HCT116 (cell line): ENCODE measurements around the gene NR4A1. TPM values are rescaled to one million over a fixed set of nuclear protein-coding genes. Genes with fewer than 3 reads are reported as not detected.

ENCODE experiments used
- ATAC-seq: fragments of 200-7000 bp; cut with Tn5 transposase; 2 replicates; pipeline ENCODE4 v1.9.1; 2020; ENCODE audit warnings: mild to moderate bottlenecking, moderate library complexity
- BruUV-seq: library from RNA; stranded (reverse); fragments of 400-500 nt; replicated peaks from 2 replicates; lab custom pipeline; 2021; lab: Mats Ljungman, UMichigan
- CTCF ChIA-PET: fragments of 300-600 bp; sonication (Branson Sonifier 250); formaldehyde crosslinking; loops from one replicate; lab custom pipeline; 2021; ENCODE audit warnings: antibody characterized with exemption; lab: Charles Lee
- POLR2A ChIA-PET: fragments of 300-600, 350-600 bp; sonication (Branson Sonifier 250); formaldehyde crosslinking; loops from one replicate; lab custom pipeline; 2021; ENCODE audit warnings: antibody characterized with exemption; lab: Charles Lee
- RAD21 ChIA-PET, 2 experiments: fragments of 300-600 bp; sonication (Branson Sonifier 250); formaldehyde crosslinking; loops; one replicate each; lab custom pipeline; 2023; ENCODE audit warnings: low total read pairs in 2 of 2; ENCODE audit not compliant: uncharacterized antibody in 2 of 2, unreplicated experiment in 2 of 2, low non-redundant PET in 1 of 2; lab: Charles Lee
- DNase-seq: peaks from one replicate; pipeline ENCODE4 v3.0.0-alpha.2; 2010; ENCODE audit warnings: low read depth, low spot score
- H2AFZ ChIP-seq: fragments of 200-600 bp; shearing (Covaris generic), sonication (generic); 2 replicates; pipeline ENCODE4 v1.6.1; 2017; ENCODE audit warnings: low read depth, mixed run types, mixed read lengths, antibody characterized with exemption, low read length; ENCODE audit not compliant: poor library complexity, severe bottlenecking
- H3K27ac ChIP-seq: 2 replicates; pipeline ENCODE4 v1.5.1; 2012; ENCODE audit warnings: low read depth, low read length
- H3K27me3 ChIP-seq: fragments of 200-600 bp; sonication (generic); 2 replicates; pipeline ENCODE4 v1.6.1; 2016; ENCODE audit warnings: mixed run types, low read length, mixed read lengths; ENCODE audit not compliant: insufficient read depth
- H3K36me3 ChIP-seq, 2 experiments: fragments of 200-500 bp in 1 of 2; fragments of 200-600 bp in 1 of 2; sonication (Bioruptor generic) in 1 of 2; sonication (generic) in 1 of 2; 2 replicates each; pipeline versions ENCODE4 v1.5.1 to v1.6.1; 2014 to 2016; ENCODE audit warnings: low read length in 2 of 2, inconsistent platforms in 1 of 2, mixed read lengths in 1 of 2, mixed run types in 1 of 2; ENCODE audit not compliant: insufficient read depth in 2 of 2, control insufficient read depth in 1 of 2
- H3K4me1 ChIP-seq, 2 experiments: fragments of 200-600 bp in 1 of 2; sonication (generic) in 1 of 2; 2 replicates each; pipeline versions ENCODE4 v1.5.1 to v1.6.1; 2012 to 2017; ENCODE audit warnings: low read length in 2 of 2, inconsistent platforms in 1 of 2, mild to moderate bottlenecking in 1 of 2, mixed read lengths in 1 of 2, mixed run types in 1 of 2, moderate library complexity in 1 of 2; ENCODE audit not compliant: insufficient read depth in 2 of 2, control insufficient read depth in 1 of 2
- H3K4me2 ChIP-seq: fragments of 200-600 bp; sonication (generic); 2 replicates; pipeline ENCODE4 v1.6.1; 2017; ENCODE audit warnings: mixed run types, low read length, mixed read lengths
- H3K4me3 ChIP-seq, 2 experiments: fragments of 200-600 bp in 1 of 2; sonication (generic) in 1 of 2; replicated peaks in 1 of 2; 2 replicates each; pipeline ENCODE4 v1.5.1; 2011 to 2016; ENCODE audit warnings: low read length in 2 of 2, control low read depth in 1 of 2, low read depth in 1 of 2, mild to moderate bottlenecking in 1 of 2, mixed read lengths in 1 of 2, mixed run types in 1 of 2
- H3K79me2 ChIP-seq: fragments of 200-600 bp; sonication (generic); 2 replicates; pipeline ENCODE4 v1.6.1; 2017; ENCODE audit warnings: mild to moderate bottlenecking, mixed run types, low read length, moderate library complexity, mixed read lengths; ENCODE audit not compliant: insufficient read depth
- H3K9ac ChIP-seq: fragments of 200-600 bp; sonication (generic); 2 replicates; pipeline ENCODE4 v1.6.1; 2016; ENCODE audit warnings: low read length, mixed read lengths
- H3K9me2 ChIP-seq: fragments of 200-600 bp; sonication (generic), shearing (Covaris generic); 2 replicates; pipeline ENCODE4 v1.6.1; 2017; ENCODE audit warnings: mixed run types, mild to moderate bottlenecking, moderate library complexity; ENCODE audit not compliant: insufficient read depth
- H3K9me3 ChIP-seq, 2 experiments: fragments of 200-500 bp in 1 of 2; fragments of 200-600 bp in 1 of 2; sonication (Bioruptor generic) in 1 of 2; sonication (generic) in 1 of 2; 2 replicates each; pipeline ENCODE4 v1.6.1; 2014 to 2017; ENCODE audit warnings: low read length in 2 of 2, mixed read lengths in 2 of 2, inconsistent platforms in 1 of 2, low read depth in 1 of 2, mild to moderate bottlenecking in 1 of 2, mixed run types in 1 of 2, moderate library complexity in 1 of 2; ENCODE audit not compliant: control insufficient read depth in 1 of 2, insufficient read depth in 1 of 2
- H4K20me1 ChIP-seq: fragments of 200-600 bp; sonication (generic), shearing (Covaris generic); 2 replicates; pipeline ENCODE4 v1.6.1; 2017; ENCODE audit warnings: mixed run types, mild to moderate bottlenecking, moderate library complexity; ENCODE audit not compliant: insufficient read depth
- ATF3 ChIP-seq: IDR thresholded peaks from 2 replicates; pipeline ENCODE4 v1.6.1; 2012
- CBX3 ChIP-seq: IDR thresholded peaks from 2 replicates; pipeline ENCODE4 v1.6.1; 2012; ENCODE audit warnings: low read depth
- CEBPB ChIP-seq: IDR thresholded peaks from 2 replicates; pipeline ENCODE4 v1.6.1; 2012; ENCODE audit warnings: low read depth
- CTCF ChIP-seq, 3 experiments: fragments of 200-600 bp in 1 of 3; sonication (generic) in 1 of 3; IDR thresholded peaks in 2 of 3; conservative IDR thresholded peaks in 1 of 3; 2 replicates each; pipeline ENCODE4 v1.5.1; 2012 to 2017; ENCODE audit warnings: low read depth in 2 of 3, low read length in 2 of 3, antibody characterized with exemption in 1 of 3, borderline replicate concordance in 1 of 3, control low read depth in 1 of 3, mild to moderate bottlenecking in 1 of 3, mixed read lengths in 1 of 3, mixed run types in 1 of 3, moderate library complexity in 1 of 3; ENCODE audit not compliant: insufficient read depth in 1 of 3
- EZH2phosphoT487 ChIP-seq: fragments of 200-600 bp; IDR thresholded peaks from 2 replicates; pipeline ENCODE4 v1.6.1; 2018; ENCODE audit warnings: antibody characterized with exemption, borderline replicate concordance
- JUND ChIP-seq: IDR thresholded peaks from 2 replicates; pipeline ENCODE4 v1.6.1; 2012
- POLR2AphosphoS5 ChIP-seq: IDR thresholded peaks from 2 replicates; pipeline ENCODE4 v1.6.1; 2011; ENCODE audit warnings: mild to moderate bottlenecking, low read depth, low read length, moderate library complexity
- RAD21 ChIP-seq: IDR thresholded peaks from 2 replicates; pipeline ENCODE4 v1.6.1; 2012; ENCODE audit warnings: low read depth, mild to moderate bottlenecking
- TCF7L2 ChIP-seq: IDR thresholded peaks from 2 replicates; pipeline ENCODE4 v1.7.0; 2011; ENCODE audit warnings: borderline replicate concordance, inconsistent platforms; ENCODE audit not compliant: insufficient read depth, insufficient read length; ENCODE audit errors: extremely low read depth
- YY1 ChIP-seq: IDR thresholded peaks from 2 replicates; pipeline ENCODE4 v1.6.1; 2011; ENCODE audit warnings: low read length, low read depth, moderate library complexity, mild to moderate bottlenecking; ENCODE audit not compliant: insufficient replicate concordance; ENCODE audit errors: extremely low read depth
- ZBTB33 ChIP-seq: IDR thresholded peaks from 2 replicates; pipeline ENCODE4 v1.6.1; 2011; ENCODE audit warnings: mild to moderate bottlenecking, low read length, moderate library complexity; ENCODE audit not compliant: insufficient replicate concordance; ENCODE audit errors: extremely low read depth
- intact Hi-C: fragments of 100-400 bp; cut with micrococcal nuclease; formaldehyde crosslinking; loops from 2 replicates; pipeline ENCODE4 v1.10.0; 2022
- total RNA-seq: library from RNA; stranded (reverse); gene quantifications from one replicate; pipeline ENCODE4 v1.2.1, GENCODE V29; 2021; ENCODE audit not compliant: unreplicated experiment

NR4A1 gene
- total RNA-seq, 1 experiment from 2014 or later: 35.3 TPM

GRCh38 chr12:52035190-52035589, 16.1 kb upstream of the NR4A1 start (continued):
- TF ChIP-seq ZBTB33 (no peak), TCF7L2 (no peak), RAD21 (no peak)
- TF ChIP-seq, all 23 proteins: peak for 0

GRCh38 chr12:52035926-52036325, 15.3 kb upstream of the NR4A1 start:
- CTCF ChIA-PET: interaction anchor here (1.1 to 5.2 kb wide), 2 partner anchors 11 to 84 kb away, joined by 4 to 29 read pairs; no protein-coding TSS in a partner anchor

More at GRCh38 chr12:52035926-52036325, 15.3 kb upstream of the NR4A1 start:
- ChIA-PET RAD21 (no interaction called here), POLR2A (interaction anchor here (2.2 to 2.4 kb wide), 2 partner anchors 10 to 15 kb away, joined by 6 to 11 read pairs; partner anchors contain the start of gene NR4A1)
- no peaks in the 10 kb centered on the region for H4K20me1 ChIP-seq
- H3K27ac ChIP-seq: no peak overlapping the region
- BruUV-seq: no TSS peak
- no peaks in the 10 kb centered on the region for H3K9me2 ChIP-seq
- H2AFZ ChIP-seq: no peak overlapping the region
- peaks cover 26% of the 10 kb centered on the region for H3K79me2 ChIP-seq
- H3K4me3 ChIP-seq: no peak overlapping the region
- H3K27me3 ChIP-seq: no peaks in the 10 kb centered on the region
- peaks cover 16 to 43% of the 10 kb centered on the region in 2 experiments for H3K4me1 ChIP-seq
- no peak for TF ChIP-seq YY1
- no peak for TF ChIP-seq EZH2phosphoT487
- no peak for TF ChIP-seq ATF3
- no peak for TF ChIP-seq CBX3
- TF ChIP-seq CTCF (IDR thresholded peaks at IDR 0.05 in 2 of 3, conservative IDR thresholded peaks at IDR 0.05 in 1 of 3; ENCODE audit: borderline replicate concordance in 1 of 3, insufficient read depth in 1 of 3, low read depth in 2 of 3, low read length in 2 of 3): no peak
- no peak for TF ChIP-seq CEBPB
- no peak for TF ChIP-seq JUND
- no peak for TF ChIP-seq POLR2AphosphoS5
- TF ChIP-seq, all 23 proteins: peak for 0
- DNase-seq (no peak), ATAC-seq (no peak)
- H3K9ac ChIP-seq: peak overlapping the region; percentile 63
- no peaks in the 10 kb centered on the region for H3K36me3 ChIP-seq
- H3K4me2 ChIP-seq: peak overlapping the region; percentile 83
- intact Hi-C loops: no loop called here
- H3K9me3 ChIP-seq: no peaks in the 10 kb centered on the region
